Esophagus (tissue), 2 donors: ENCODE data around the gene PSAT1. TPM values are rescaled to one million over a fixed set of nuclear protein-coding genes. Genes with fewer than 3 reads are reported as not detected.

Experiments used
- H3K27ac ChIP-seq, 2 donors: one replicate each; pipeline ENCODE4 v1.5.1; 2013; ENCODE audit warnings: low read depth in 2 of 2, mild to moderate bottlenecking in 2 of 2, inconsistent platforms in 1 of 2, low read length in 1 of 2, moderate library complexity in 1 of 2
- H3K27me3 ChIP-seq, 2 donors: one replicate each; pipeline ENCODE4 v1.6.1; 2013; ENCODE audit warnings: low read length in 2 of 2, control low read depth in 1 of 2, mild to moderate bottlenecking in 1 of 2; ENCODE audit not compliant: insufficient read depth in 2 of 2, control insufficient read depth in 1 of 2
- H3K36me3 ChIP-seq, 2 donors: one replicate each; pipeline ENCODE4 v1.6.1; 2013; ENCODE audit warnings: low read length in 1 of 2; ENCODE audit not compliant: control insufficient read depth in 2 of 2, insufficient read depth in 2 of 2
- H3K4me1 ChIP-seq, 2 donors: one replicate each; pipeline ENCODE4 v1.6.1; 2013; ENCODE audit warnings: low read length in 1 of 2; ENCODE audit not compliant: control insufficient read depth in 2 of 2, insufficient read depth in 2 of 2
- H3K4me3 ChIP-seq, 2 donors: one replicate each; pipeline ENCODE4 v1.5.1; 2013; ENCODE audit warnings: low read length in 2 of 2, mild to moderate bottlenecking in 2 of 2, low read depth in 1 of 2, moderate library complexity in 1 of 2
- H3K9me3 ChIP-seq, 2 donors: one replicate each; pipeline ENCODE4 v1.6.1; 2013; ENCODE audit warnings: mild to moderate bottlenecking in 2 of 2, low read depth in 1 of 2, low read length in 1 of 2, moderate library complexity in 1 of 2; ENCODE audit not compliant: control insufficient read depth in 2 of 2, insufficient read depth in 1 of 2
- WGBS, 2 donors: extraction: QIAGEN DNeasy Blood & Tissue Kit; methylation state at CpG; one replicate each; pipeline ENCODE4 v1.1.7; 2013; 5-methylcytosine and 5-hydroxymethylcytosine counted together
- polyA plus RNA-seq, 2 donors: library from polyadenylated mRNA; stranded (reverse); fragments of 200-250 nt; gene quantifications; one replicate each; pipeline ENCODE4 v1.2.3, GENCODE V29; 2013
- donor health status: healthy with polysubstance abuse.
- donor health status: Bipolar disorder and iron deficiency.

Gene PSAT1
- polyA plus RNA-seq = 10 to 100 TPM in 1 of 2 donors, 1 to 10 TPM in 1; 9.9 to 34.0 TPM

GRCh38 chr9:78296893-78297671, at the start of gene PSAT1:
Gene PSAT1, plus strand, starts transcription at chr9:78297125. Its CDS starts 86 bp downstream, at chr9:78297211.
- Histone ChIP-seq H3K27ac (peak within 1 kb of the TSS; percentile 56 to 86), H3K27me3 (no peaks in the 10 kb centered on the region), H3K4me1 (no peaks in the 10 kb centered on the region), H3K36me3 (peaks cover 0 to 2% of the 10 kb centered on the region in 2 donors), H3K9me3 (no peaks in the 10 kb centered on the region), H3K4me3 (peak within 1 kb of the TSS; percentile 67 to 92)
- 0 to 1% methylated on average over 75 to 76 of the region's 76 CpGs for WGBS, 2 donors

- no peaks in the 10 kb centered on the region for H3K4me1 ChIP-seq
- H3K27me3 ChIP-seq = no peaks in the 10 kb centered on the region
- H3K36me3 ChIP-seq = no peaks in the 10 kb centered on the region
- H3K4me3 ChIP-seq = no peak overlapping the region
- H3K9me3 ChIP-seq = no peaks in the 10 kb centered on the region
- 80 to 97% methylated on average over 1 of the region's 1 CpG for WGBS, 2 donors
- H3K27ac ChIP-seq = no peak overlapping the region
Measured at GRCh38 chr9:78248635-78249034, 48.3 kb upstream of the PSAT1 start.

- Histone ChIP-seq H3K27ac (no peak overlapping the region), H3K4me1 (no peaks in the 10 kb centered on the region), H3K9me3 (no peaks in the 10 kb centered on the region), H3K4me3 (no peak overlapping the region), H3K27me3 (no peaks in the 10 kb centered on the region), H3K36me3 (no peaks in the 10 kb centered on the region)
Measured at GRCh38 chr9:78249542-78249941, 47.4 kb upstream of the PSAT1 start.

GRCh38 chr9:78252616-78253015, 44.3 kb upstream of the PSAT1 start:
- 93 to 98% methylated on average over 1 of the region's 1 CpG for WGBS, 2 donors
- H3K36me3 ChIP-seq = no peaks in the 10 kb centered on the region
- no peaks in the 10 kb centered on the region for H3K27me3 ChIP-seq
- H3K4me1 ChIP-seq = no peaks in the 10 kb centered on the region
- no peak overlapping the region for H3K27ac ChIP-seq
- H3K4me3 ChIP-seq = no peak overlapping the region
- H3K9me3 ChIP-seq = no peaks in the 10 kb centered on the region

- no peaks in the 10 kb centered on the region for H3K27me3 ChIP-seq
- 81 to 86% methylated on average over 4 of the region's 4 CpGs for WGBS, 2 donors
- no peak overlapping the region for H3K4me3 ChIP-seq
- no peak overlapping the region for H3K27ac ChIP-seq
- H3K36me3 ChIP-seq = no peaks in the 10 kb centered on the region
- H3K9me3 ChIP-seq = no peaks in the 10 kb centered on the region
- no peaks in the 10 kb centered on the region for H3K4me1 ChIP-seq
Measured at GRCh38 chr9:78253285-78253684, 43.6 kb upstream of the PSAT1 start.

- Histone ChIP-seq H3K27ac (no peak overlapping the region), H3K36me3 (peaks cover 0 to 2% of the 10 kb centered on the region in 2 donors), H3K27me3 (no peaks in the 10 kb centered on the region), H3K4me1 (no peaks in the 10 kb centered on the region), H3K9me3 (no peaks in the 10 kb centered on the region), H3K4me3 (no peak overlapping the region)
- 43 to 46% methylated on average over 2 of the region's 2 CpGs for WGBS, 2 donors
Measured at GRCh38 chr9:78261403-78262001, 35.4 kb upstream of the PSAT1 start.

- no peaks in the 10 kb centered on the region for H3K9me3 ChIP-seq
- no peak overlapping the region for H3K4me3 ChIP-seq
- H3K4me1 ChIP-seq = no peaks in the 10 kb centered on the region
- H3K27me3 ChIP-seq = no peaks in the 10 kb centered on the region
- no peak overlapping the region for H3K27ac ChIP-seq
- H3K36me3 ChIP-seq = peaks cover 0 to 3% of the 10 kb centered on the region in 2 donors
- 67 to 69% methylated on average over 2 of the region's 2 CpGs for WGBS, 2 donors
Measured at GRCh38 chr9:78262655-78263054, 34.3 kb upstream of the PSAT1 start.

- Histone ChIP-seq H3K9me3 (no peaks in the 10 kb centered on the region), H3K27me3 (no peaks in the 10 kb centered on the region), H3K27ac (no peak overlapping the region), H3K4me1 (no peaks in the 10 kb centered on the region), H3K36me3 (peaks cover 0 to 4% of the 10 kb centered on the region in 2 donors), H3K4me3 (no peak overlapping the region)
- WGBS, 2 donors = 94 to 98% methylated on average over 4 of the region's 4 CpGs
Measured at GRCh38 chr9:78267889-78268288, 29.0 kb upstream of the PSAT1 start.

- no peak overlapping the region for H3K4me3 ChIP-seq
- peaks cover 0 to 4% of the 10 kb centered on the region in 2 donors for H3K36me3 ChIP-seq
Measured at GRCh38 chr9:78269784-78270183, 27.1 kb upstream of the PSAT1 start.

GRCh38 chr9:78272307-78272706, 24.6 kb upstream of the PSAT1 start:
- no peaks in the 10 kb centered on the region for H3K9me3 ChIP-seq
- H3K27me3 ChIP-seq = no peaks in the 10 kb centered on the region
- H3K36me3 ChIP-seq = peaks cover 0 to 2% of the 10 kb centered on the region in 2 donors
- H3K27ac ChIP-seq = no peak overlapping the region
- no peak overlapping the region for H3K4me3 ChIP-seq
- H3K4me1 ChIP-seq = no peaks in the 10 kb centered on the region

More at GRCh38 chr9:78269784-78270183, 27.1 kb upstream of the PSAT1 start:
- Histone ChIP-seq H3K27ac (no peak overlapping the region), H3K9me3 (no peaks in the 10 kb centered on the region), H3K27me3 (no peaks in the 10 kb centered on the region), H3K4me1 (no peaks in the 10 kb centered on the region)
